IPS-18c (cell line): ENCODE results near the gene LRRC27.

Source experiments
- H3K4me3 ChIP-seq: 2 replicates; pipeline ENCODE4 v1.7.0; 2013; ENCODE audit warnings: low read depth, mild to moderate bottlenecking, low read length, moderate library complexity; ENCODE audit not compliant: insufficient read depth
- H3K9me3 ChIP-seq: one replicate; pipeline ENCODE4 v1.6.1; 2013; ENCODE audit warnings: mild to moderate bottlenecking, low read length, moderate library complexity; ENCODE audit not compliant: control insufficient read depth, insufficient read depth

Gene LRRC27

GRCh38 chr10:132359305-132360040 lies 27.5 kb downstream of the LRRC27 start:
- Histone ChIP-seq H3K9me3 (peaks cover 2% of the 10 kb centered on the region), H3K4me3 (no peak overlapping the region)

GRCh38 chr10:132360766-132361447 lies 28.9 kb downstream of the LRRC27 start:
- Histone ChIP-seq H3K4me3 (no peak overlapping the region), H3K9me3 (peaks cover 4% of the 10 kb centered on the region)

GRCh38 chr10:132361581-132362101 lies 29.6 kb downstream of the LRRC27 start:
- Histone ChIP-seq H3K4me3 (no peak overlapping the region), H3K9me3 (peaks cover 4% of the 10 kb centered on the region)

- H3K9me3 ChIP-seq: peaks cover 4% of the 10 kb centered on the region
- H3K4me3 ChIP-seq: no peak overlapping the region
These were observed 30.2 kb downstream of the LRRC27 start for GRCh38 chr10:132362151-132362611.

GRCh38 chr10:132363376-132363775 lies 31.4 kb downstream of the LRRC27 start:
- Histone ChIP-seq H3K9me3 (peaks cover 4% of the 10 kb centered on the region), H3K4me3 (no peak overlapping the region)

- Histone ChIP-seq H3K4me3 (no peak overlapping the region; the same call in 1 of the 2 replicates), H3K9me3 (peaks cover 4% of the 10 kb centered on the region)
These were observed 32.1 kb downstream of the LRRC27 start for GRCh38 chr10:132363921-132364593.

GRCh38 chr10:132364594-132364970 lies 32.6 kb downstream of the LRRC27 start:
- H3K4me3 ChIP-seq: no peak overlapping the region
- H3K9me3 ChIP-seq: peaks cover 4% of the 10 kb centered on the region

- Histone ChIP-seq H3K4me3 (no peak overlapping the region), H3K9me3 (peaks cover 4% of the 10 kb centered on the region)
These were observed 33.1 kb downstream of the LRRC27 start for GRCh38 chr10:132365102-132365501.

GRCh38 chr10:132366006-132366405 lies 34.0 kb downstream of the LRRC27 start:
- no peak overlapping the region for H3K4me3 ChIP-seq
- peaks cover 4% of the 10 kb centered on the region for H3K9me3 ChIP-seq

- H3K4me3 ChIP-seq: no peak overlapping the region
- peaks cover 4% of the 10 kb centered on the region for H3K9me3 ChIP-seq
These were observed 34.5 kb downstream of the LRRC27 start for GRCh38 chr10:132366499-132366898.

- peaks cover 4% of the 10 kb centered on the region for H3K9me3 ChIP-seq
- no peak overlapping the region for H3K4me3 ChIP-seq
These were observed 36.4 kb downstream of the LRRC27 start for GRCh38 chr10:132368391-132368790.

- Histone ChIP-seq H3K9me3 (peaks cover 2% of the 10 kb centered on the region), H3K4me3 (no peak overlapping the region)
These were observed 37.1 kb downstream of the LRRC27 start for GRCh38 chr10:132368881-132369635.

GRCh38 chr10:132369636-132370185 lies 37.7 kb downstream of the LRRC27 start:
- H3K9me3 ChIP-seq: peaks cover 2% of the 10 kb centered on the region
- no peak overlapping the region for H3K4me3 ChIP-seq

- Histone ChIP-seq H3K9me3 (no peaks in the 10 kb centered on the region), H3K4me3 (no peak overlapping the region)
These were observed 38.7 kb downstream of the LRRC27 start for GRCh38 chr10:132370426-132371340.

- Histone ChIP-seq H3K4me3 (no peak overlapping the region), H3K9me3 (no peaks in the 10 kb centered on the region)
These were observed 39.7 kb downstream of the LRRC27 start for GRCh38 chr10:132371641-132372081.
